ENCODE results near the gene COMMD10.
"Not testable (repeated sequence)": the region's sequence is repeated elsewhere in the genome, so short reads cannot be mapped to it uniquely, and the experiment has no call there.

The COMMD10 gene

GRCh38 chr5:116097301-116097700 lies 12.5 kb downstream of the COMMD10 start:
- no peak overlapping the region for H3K4me3 ChIP-seq (ENCODE audit: extremely low read depth, insufficient read depth, low read length, poor library complexity, severe bottlenecking)
- no peaks in the 10 kb centered on the region for H3K4me1 ChIP-seq (ENCODE audit: control insufficient read depth, insufficient read depth, low read length, poor library complexity, severe bottlenecking)
- no peaks in the 10 kb centered on the region for H3K9me3 ChIP-seq (ENCODE audit: control insufficient read depth, low read length)
- H3K27ac ChIP-seq (ENCODE audit: low read depth, low read length, severe bottlenecking) = no peak overlapping the region
- peaks cover 34% of the 10 kb centered on the region for H3K36me3 ChIP-seq (ENCODE audit: control insufficient read depth, insufficient read depth, low read length)
- 86 to 100% methylated on average over 2 of the region's 4 CpGs for WGBS, 2 experiments (ENCODE audit: insufficient coverage in 2 of 2)

- H3K4me1 ChIP-seq (ENCODE audit: control insufficient read depth, insufficient read depth, low read length, poor library complexity, severe bottlenecking) = no peaks in the 10 kb centered on the region
- no peaks in the 10 kb centered on the region for H3K9me3 ChIP-seq (ENCODE audit: control insufficient read depth, low read length)
- no peak overlapping the region for H3K27ac ChIP-seq (ENCODE audit: low read depth, low read length, severe bottlenecking)
- H3K36me3 ChIP-seq (ENCODE audit: control insufficient read depth, insufficient read depth, low read length) = peaks cover 17% of the 10 kb centered on the region
- no peak overlapping the region for H3K4me3 ChIP-seq (ENCODE audit: extremely low read depth, insufficient read depth, low read length, poor library complexity, severe bottlenecking)
- WGBS, 2 experiments (ENCODE audit: insufficient coverage in 2 of 2) = 90% methylated on average over 2 of the region's 2 CpGs; no CpG with 5 or more reads in 1 of the 2 experiments
Measured at GRCh38 chr5:116098998-116099397, 14.2 kb downstream of the COMMD10 start.

GRCh38 chr5:116104941-116105340 lies 20.1 kb downstream of the COMMD10 start:
- 60% methylated on average over 1 of the region's 2 CpGs; no CpG with 5 or more reads in 1 of the 2 experiments for WGBS, 2 experiments (ENCODE audit: insufficient coverage in 2 of 2)

GRCh38 chr5:116115163-116115562 lies 30.3 kb downstream of the COMMD10 start:
- peaks cover 8% of the 10 kb centered on the region for H3K36me3 ChIP-seq (ENCODE audit: control insufficient read depth, insufficient read depth, low read length)
- H3K4me1 ChIP-seq (ENCODE audit: control insufficient read depth, insufficient read depth, low read length, poor library complexity, severe bottlenecking) = no peaks in the 10 kb centered on the region
- WGBS, 2 experiments (ENCODE audit: insufficient coverage in 2 of 2) = 100% methylated on average over 1 of the region's 1 CpG; no CpG with 5 or more reads in 1 of the 2 experiments
- H3K27ac ChIP-seq (ENCODE audit: low read depth, low read length, severe bottlenecking) = no peak overlapping the region
- H3K9me3 ChIP-seq (ENCODE audit: control insufficient read depth, low read length) = peaks cover 14% of the 10 kb centered on the region
- no peak overlapping the region for H3K4me3 ChIP-seq (ENCODE audit: extremely low read depth, insufficient read depth, low read length, poor library complexity, severe bottlenecking)

More at GRCh38 chr5:116104941-116105340, 20.1 kb downstream of the COMMD10 start:
- H3K36me3 ChIP-seq (ENCODE audit: control insufficient read depth, insufficient read depth, low read length); H3K27ac ChIP-seq (ENCODE audit: low read depth, low read length, severe bottlenecking); H3K4me3 ChIP-seq (ENCODE audit: extremely low read depth, insufficient read depth, low read length, poor library complexity, severe bottlenecking); H3K4me1 ChIP-seq (ENCODE audit: control insufficient read depth, insufficient read depth, low read length, poor library complexity, severe bottlenecking); H3K9me3 ChIP-seq (ENCODE audit: control insufficient read depth, low read length): not testable (repeated sequence)

GRCh38 chr5:116130471-116130870 lies 45.6 kb downstream of the COMMD10 start:
- H3K4me1 ChIP-seq (ENCODE audit: control insufficient read depth, insufficient read depth, low read length, poor library complexity, severe bottlenecking) = peaks cover 3% of the 10 kb centered on the region
- H3K4me3 ChIP-seq (ENCODE audit: extremely low read depth, insufficient read depth, low read length, poor library complexity, severe bottlenecking) = no peak overlapping the region
- no peaks in the 10 kb centered on the region for H3K9me3 ChIP-seq (ENCODE audit: control insufficient read depth, low read length)
- no peak overlapping the region for H3K27ac ChIP-seq (ENCODE audit: low read depth, low read length, severe bottlenecking)
- WGBS, 2 experiments (ENCODE audit: insufficient coverage in 2 of 2) = no CpG with 5 or more reads among the region's 2 CpGs
- H3K36me3 ChIP-seq (ENCODE audit: control insufficient read depth, insufficient read depth, low read length) = no peaks in the 10 kb centered on the region

- peaks cover 3% of the 10 kb centered on the region for H3K4me1 ChIP-seq (ENCODE audit: control insufficient read depth, insufficient read depth, low read length, poor library complexity, severe bottlenecking)
- WGBS, 2 experiments (ENCODE audit: insufficient coverage in 2 of 2) = no CpG with 5 or more reads among the region's 2 CpGs
- no peak overlapping the region for H3K4me3 ChIP-seq (ENCODE audit: extremely low read depth, insufficient read depth, low read length, poor library complexity, severe bottlenecking)
- no peaks in the 10 kb centered on the region for H3K9me3 ChIP-seq (ENCODE audit: control insufficient read depth, low read length)
- no peaks in the 10 kb centered on the region for H3K36me3 ChIP-seq (ENCODE audit: control insufficient read depth, insufficient read depth, low read length)
- no peak overlapping the region for H3K27ac ChIP-seq (ENCODE audit: low read depth, low read length, severe bottlenecking)
Measured at GRCh38 chr5:116130976-116131375, 46.2 kb downstream of the COMMD10 start.

- H3K27ac ChIP-seq (ENCODE audit: low read depth, low read length, severe bottlenecking) = no peak overlapping the region
- 100% methylated on average over 1 of the region's 3 CpGs for WGBS, 2 experiments (ENCODE audit: insufficient coverage in 2 of 2)
- H3K9me3 ChIP-seq (ENCODE audit: control insufficient read depth, low read length) = no peaks in the 10 kb centered on the region
- no peak overlapping the region for H3K4me3 ChIP-seq (ENCODE audit: extremely low read depth, insufficient read depth, low read length, poor library complexity, severe bottlenecking)
- no peaks in the 10 kb centered on the region for H3K36me3 ChIP-seq (ENCODE audit: control insufficient read depth, insufficient read depth, low read length)
- H3K4me1 ChIP-seq (ENCODE audit: control insufficient read depth, insufficient read depth, low read length, poor library complexity, severe bottlenecking) = peaks cover 3% of the 10 kb centered on the region
Measured at GRCh38 chr5:116133281-116133680, 48.5 kb downstream of the COMMD10 start.

GRCh38 chr5:116135344-116135743 lies 50.5 kb downstream of the COMMD10 start:
- Histone ChIP-seq H3K4me3 (ENCODE audit: extremely low read depth, insufficient read depth, low read length, poor library complexity, severe bottlenecking) (no peak overlapping the region), H3K36me3 (ENCODE audit: control insufficient read depth, insufficient read depth, low read length) (no peaks in the 10 kb centered on the region), H3K4me1 (ENCODE audit: control insufficient read depth, insufficient read depth, low read length, poor library complexity, severe bottlenecking) (peaks cover under 1% of the 10 kb centered on the region), H3K9me3 (ENCODE audit: control insufficient read depth, low read length) (no peaks in the 10 kb centered on the region), H3K27ac (ENCODE audit: low read depth, low read length, severe bottlenecking) (no peak overlapping the region)
- no CpG with 5 or more reads among the region's 5 CpGs for WGBS, 2 experiments (ENCODE audit: insufficient coverage in 2 of 2)

- no peaks in the 10 kb centered on the region for H3K4me1 ChIP-seq (ENCODE audit: control insufficient read depth, insufficient read depth, low read length, poor library complexity, severe bottlenecking)
- 0% methylated on average over 2 of the region's 4 CpGs; no CpG with 5 or more reads in 1 of the 2 experiments for WGBS, 2 experiments (ENCODE audit: insufficient coverage in 2 of 2)
- H3K9me3 ChIP-seq (ENCODE audit: control insufficient read depth, low read length) = no peaks in the 10 kb centered on the region
- no peak overlapping the region for H3K4me3 ChIP-seq (ENCODE audit: extremely low read depth, insufficient read depth, low read length, poor library complexity, severe bottlenecking)
- H3K36me3 ChIP-seq (ENCODE audit: control insufficient read depth, insufficient read depth, low read length) = no peaks in the 10 kb centered on the region
- no peak overlapping the region for H3K27ac ChIP-seq (ENCODE audit: low read depth, low read length, severe bottlenecking)
Measured at GRCh38 chr5:116137544-116138378, 52.9 kb downstream of the COMMD10 start.

GRCh38 chr5:116142495-116142894 lies 57.7 kb downstream of the COMMD10 start:
- H3K4me3 ChIP-seq (ENCODE audit: extremely low read depth, insufficient read depth, low read length, poor library complexity, severe bottlenecking) = no peak overlapping the region
- no CpG with 5 or more reads among the region's 3 CpGs for WGBS, 2 experiments (ENCODE audit: insufficient coverage in 2 of 2)
- H3K27ac ChIP-seq (ENCODE audit: low read depth, low read length, severe bottlenecking) = no peak overlapping the region
- no peaks in the 10 kb centered on the region for H3K9me3 ChIP-seq (ENCODE audit: control insufficient read depth, low read length)
- peaks cover 6% of the 10 kb centered on the region for H3K4me1 ChIP-seq (ENCODE audit: control insufficient read depth, insufficient read depth, low read length, poor library complexity, severe bottlenecking)
- H3K36me3 ChIP-seq (ENCODE audit: control insufficient read depth, insufficient read depth, low read length) = no peaks in the 10 kb centered on the region

- Histone ChIP-seq H3K9me3 (ENCODE audit: control insufficient read depth, low read length) (no peaks in the 10 kb centered on the region), H3K4me1 (ENCODE audit: control insufficient read depth, insufficient read depth, low read length, poor library complexity, severe bottlenecking) (peaks cover 6% of the 10 kb centered on the region), H3K27ac (ENCODE audit: low read depth, low read length, severe bottlenecking) (no peak overlapping the region), H3K36me3 (ENCODE audit: control insufficient read depth, insufficient read depth, low read length) (no peaks in the 10 kb centered on the region), H3K4me3 (ENCODE audit: extremely low read depth, insufficient read depth, low read length, poor library complexity, severe bottlenecking) (no peak overlapping the region)
Measured at GRCh38 chr5:116144103-116144502, 59.3 kb downstream of the COMMD10 start.
